Measurements from ENCODE around the gene RGS12. TPM values are rescaled to one million over a fixed set of nuclear protein-coding genes. Genes with fewer than 3 reads are reported as not detected.

RGS12 gene
- polyA plus RNA-seq, 1 donor (not counting 4 experiments of a cell fraction or from before 2014, with no cell fraction given): 34.0 TPM

DNA sequence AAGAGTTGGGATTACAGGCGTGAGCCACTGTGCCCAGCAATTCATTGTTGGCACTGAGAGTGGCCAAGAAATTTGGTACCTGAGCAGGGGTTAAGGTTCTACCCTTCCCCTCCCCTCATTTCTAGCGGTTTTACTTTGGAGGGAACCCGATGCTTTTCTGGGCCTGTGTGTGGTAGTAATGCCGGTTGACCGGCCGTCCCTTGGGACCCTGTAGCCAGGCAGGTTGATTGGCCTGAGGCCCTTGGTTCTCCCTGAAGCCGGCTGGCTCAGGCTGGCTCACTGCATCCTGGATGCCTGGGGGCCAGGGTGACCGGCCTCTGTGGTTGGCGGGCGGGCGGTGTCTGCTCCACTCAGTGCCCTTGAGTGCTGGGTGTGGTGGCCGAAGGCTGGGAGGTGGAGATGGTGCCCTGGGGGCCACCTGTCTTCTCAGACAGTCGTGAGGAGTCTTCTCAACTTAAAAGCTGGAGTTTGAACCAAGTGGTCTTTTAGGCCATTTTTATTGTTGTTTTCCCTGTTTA lies 45.6 kb downstream of the RGS12 start:
- DNase-seq (ENCODE audit: low read depth, low spot score) (no peak), FAIRE-seq (no peak)
- Histone ChIP-seq H3K27me3 (ENCODE audit: control insufficient read depth, extremely low read depth, insufficient read depth, low read length) (no peaks in the 10 kb centered on the region), H3K4me2 (ENCODE audit: control insufficient read depth, extremely low read depth, insufficient read depth, low read depth, low read length) (no peak overlapping the region), H3K4me3 (ENCODE audit: control insufficient read depth in 2 of 3, extremely low read depth in 1 of 3, insufficient read depth in 2 of 3, low read depth in 1 of 3, low read length in 3 of 3) (no peak overlapping the region), H3K27ac (ENCODE audit: control insufficient read depth, insufficient read depth, low read length) (no peak overlapping the region), H4K20me1 (ENCODE audit: control insufficient read depth, extremely low read depth, insufficient read depth, low read length) (no peaks in the 10 kb centered on the region), H3K9me1 (ENCODE audit: control insufficient read depth, extremely low read depth, insufficient read depth, low read length) (no peaks in the 10 kb centered on the region), H3K36me3 (ENCODE audit: control insufficient read depth in 2 of 2, extremely low read depth in 1 of 2, insufficient read depth in 2 of 2, low read length in 2 of 2) (no peaks in the 10 kb centered on the region), H3K4me1 (ENCODE audit: control insufficient read depth, extremely low read depth, insufficient read depth, low read length) (no peaks in the 10 kb centered on the region), H3K9me3 (ENCODE audit: control insufficient read depth, low read depth, low read length) (no peaks in the 10 kb centered on the region), H2AFZ (ENCODE audit: control insufficient read depth, low read length) (no peak overlapping the region), H3K9ac (ENCODE audit: control insufficient read depth, extremely low read depth, insufficient read depth, low read length) (no peak overlapping the region), H3K79me2 (ENCODE audit: control insufficient read depth, insufficient read depth, low read length) (no peaks in the 10 kb centered on the region)
- dilution Hi-C loops (cut with MboI; ENCODE audit: extremely low pct_ligation_motif_present, low sequenced_read_pairs): no loop called here
- TF ChIP-seq EZH2 (IDR thresholded peaks at IDR 0.05; ENCODE audit: low read length): no peak
- TF ChIP-seq CTCF (optimal IDR thresholded peaks at IDR 0.05 in 1 of 3, IDR thresholded peaks at IDR 0.05 in 1 of 3, conservative IDR thresholded peaks at IDR 0.05 in 1 of 3; ENCODE audit: extremely low read depth in 1 of 3, insufficient read depth in 2 of 3, low read length in 3 of 3): no peak

- Histone ChIP-seq H4K20me1 (ENCODE audit: control insufficient read depth, extremely low read depth, insufficient read depth, low read length) (no peaks in the 10 kb centered on the region), H3K27ac (ENCODE audit: control insufficient read depth, insufficient read depth, low read length) (no peak overlapping the region)
Observed at GRCh38 chr4:3338976-3339531, 46.2 kb downstream of the RGS12 start.

More at GRCh38 chr4:3338976-3339531, 46.2 kb downstream of the RGS12 start:
- dilution Hi-C loops (cut with MboI; ENCODE audit: extremely low pct_ligation_motif_present, low sequenced_read_pairs): no loop called here
- Histone ChIP-seq H3K4me2 (ENCODE audit: control insufficient read depth, extremely low read depth, insufficient read depth, low read depth, low read length) (no peak overlapping the region), H3K9me1 (ENCODE audit: control insufficient read depth, extremely low read depth, insufficient read depth, low read length) (no peaks in the 10 kb centered on the region), H3K4me3 (ENCODE audit: control insufficient read depth in 2 of 3, extremely low read depth in 1 of 3, insufficient read depth in 2 of 3, low read depth in 1 of 3, low read length in 3 of 3) (no peak overlapping the region), H2AFZ (ENCODE audit: control insufficient read depth, low read length) (no peak overlapping the region), H3K4me1 (ENCODE audit: control insufficient read depth, extremely low read depth, insufficient read depth, low read length) (no peaks in the 10 kb centered on the region), H3K36me3 (ENCODE audit: control insufficient read depth in 2 of 2, extremely low read depth in 1 of 2, insufficient read depth in 2 of 2, low read length in 2 of 2) (no peaks in the 10 kb centered on the region), H3K27me3 (ENCODE audit: control insufficient read depth, extremely low read depth, insufficient read depth, low read length) (no peaks in the 10 kb centered on the region), H3K9me3 (ENCODE audit: control insufficient read depth, low read depth, low read length) (no peaks in the 10 kb centered on the region), H3K9ac (ENCODE audit: control insufficient read depth, extremely low read depth, insufficient read depth, low read length) (no peak overlapping the region), H3K79me2 (ENCODE audit: control insufficient read depth, insufficient read depth, low read length) (no peaks in the 10 kb centered on the region)
- no peak for FAIRE-seq
- TF ChIP-seq EZH2 (IDR thresholded peaks at IDR 0.05; ENCODE audit: low read length): no peak
- no peak for TF ChIP-seq CTCF (optimal IDR thresholded peaks at IDR 0.05 in 1 of 3, IDR thresholded peaks at IDR 0.05 in 1 of 3, conservative IDR thresholded peaks at IDR 0.05 in 1 of 3; ENCODE audit: extremely low read depth in 1 of 3, insufficient read depth in 2 of 3, low read length in 3 of 3)
- no peak for DNase-seq (ENCODE audit: low read depth, low spot score)

Data from keratinocyte (primary cell).